Measurements from ENCODE around the gene ICAM2.

- TF ChIP-seq EZH2phosphoT487 (IDR thresholded peaks at IDR 0.05; ENCODE audit: low read length) (no peak), CTCF (IDR thresholded peaks at IDR 0.05; ENCODE audit: low read length) (no peak), EZH2 (optimal IDR thresholded peaks at IDR 0.05; ENCODE audit: low read depth, low read length) (no peak)
Measured at GRCh38 chr17:64020056-64020766, at the start of gene ICAM2.
